Fibroblast of skin of left biceps (primary cell): Measurements from ENCODE around the gene NKAIN4.

Experiments used
- DNase-seq, 2 experiments: peaks; one replicate each; pipeline ENCODE4 v3.0.0-alpha.2; 2013; ENCODE audit warnings: low read depth in 2 of 2

The NKAIN4 gene

GRCh38 chr20:63254232-63254605 is at the start of gene NKAIN4:
Gene NKAIN4 (minus strand): TSS chr20:63254463. CDS start chr20:63254450, 13 bp downstream.
- no peak for DNase-seq

- DNase-seq: no peak
Measured at GRCh38 chr20:63303095-63303666, 48.9 kb upstream of the NKAIN4 start.

GRCh38 chr20:63301671-63302070 is 47.4 kb upstream of the NKAIN4 start:
- DNase-seq: no peak

DNA sequence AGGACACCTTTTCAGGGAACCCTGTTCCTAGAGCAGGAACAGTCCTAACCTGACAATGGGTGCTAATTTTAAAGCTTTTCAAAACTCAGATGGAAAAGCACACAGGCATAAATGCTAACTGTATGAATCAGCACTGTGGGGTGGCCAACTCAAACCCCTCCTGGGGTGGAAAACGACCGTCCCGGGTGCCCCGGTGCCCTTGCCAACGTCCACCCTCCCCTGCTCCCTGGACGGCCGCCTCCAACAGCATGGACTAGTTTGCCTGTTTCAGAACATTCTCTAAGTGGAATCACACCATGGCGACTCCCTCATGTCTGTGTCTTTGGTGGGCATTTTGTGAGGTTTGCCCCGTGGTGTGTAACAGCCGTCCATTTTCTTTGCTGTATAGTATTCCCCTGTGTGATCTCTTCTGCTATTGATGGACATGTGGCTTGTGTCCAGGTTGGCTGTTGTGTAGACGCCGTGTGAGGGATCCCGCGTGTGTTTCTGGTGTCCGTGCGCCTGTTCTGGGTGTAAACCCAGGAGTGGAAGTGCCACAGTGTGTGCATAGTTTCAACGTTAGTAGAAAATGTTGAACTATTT is 44.6 kb upstream of the NKAIN4 start:
- DNase-seq: no peak

- DNase-seq: no peak
Measured at GRCh38 chr20:63297796-63298572, 43.7 kb upstream of the NKAIN4 start.

GRCh38 chr20:63297371-63297781 is 43.1 kb upstream of the NKAIN4 start:
- no peak for DNase-seq

- no peak for DNase-seq
Measured at GRCh38 chr20:63296531-63297299, 42.5 kb upstream of the NKAIN4 start.

- no peak for DNase-seq
Measured at GRCh38 chr20:63295846-63296245, 41.6 kb upstream of the NKAIN4 start.

DNA sequence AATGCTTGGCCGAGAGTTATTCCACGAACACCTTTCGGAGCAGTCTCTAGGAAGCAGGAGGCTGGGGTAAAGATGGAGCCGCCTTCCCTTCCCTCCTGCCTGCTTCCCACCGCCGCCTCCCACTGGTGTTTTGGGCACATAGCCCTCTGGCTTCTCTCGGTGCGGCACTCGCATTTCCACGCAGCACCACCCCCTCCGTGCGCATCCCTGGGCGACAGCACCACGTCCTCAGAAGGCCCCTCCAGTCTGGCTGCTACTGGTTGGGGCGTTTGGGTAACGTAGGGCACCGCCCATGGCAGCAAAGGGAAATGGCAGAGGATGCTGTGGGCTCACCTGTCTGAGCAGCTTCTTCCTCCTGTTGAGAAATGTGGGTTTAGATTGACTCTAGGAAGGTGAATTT is 41.2 kb upstream of the NKAIN4 start:
- no peak for DNase-seq

DNA sequence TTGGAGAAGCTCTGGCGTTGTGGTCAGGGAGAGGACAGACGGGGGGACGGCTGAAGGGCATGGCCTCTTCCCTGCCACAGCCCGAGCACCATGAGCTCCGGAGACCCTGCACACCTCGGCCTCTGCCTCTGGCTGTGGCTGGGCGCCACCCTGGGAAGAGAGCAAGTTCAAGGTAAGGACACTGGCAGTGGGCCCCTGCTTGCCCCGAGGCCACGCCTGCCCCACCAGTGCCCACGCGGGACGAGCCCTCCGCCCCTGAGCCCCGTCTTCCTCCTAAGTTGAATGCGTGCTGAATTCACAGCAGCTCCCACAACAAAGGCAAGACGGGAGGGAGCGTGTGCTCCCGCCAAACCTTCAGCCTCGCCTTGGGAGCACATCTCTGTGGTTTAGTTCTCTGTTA is 40.8 kb upstream of the NKAIN4 start:
- no peak for DNase-seq

- DNase-seq: no peak
Measured at GRCh38 chr20:63294536-63294900, 40.3 kb upstream of the NKAIN4 start.

- no peak for DNase-seq
Measured at GRCh38 chr20:63293871-63294535, 39.7 kb upstream of the NKAIN4 start.

DNA sequence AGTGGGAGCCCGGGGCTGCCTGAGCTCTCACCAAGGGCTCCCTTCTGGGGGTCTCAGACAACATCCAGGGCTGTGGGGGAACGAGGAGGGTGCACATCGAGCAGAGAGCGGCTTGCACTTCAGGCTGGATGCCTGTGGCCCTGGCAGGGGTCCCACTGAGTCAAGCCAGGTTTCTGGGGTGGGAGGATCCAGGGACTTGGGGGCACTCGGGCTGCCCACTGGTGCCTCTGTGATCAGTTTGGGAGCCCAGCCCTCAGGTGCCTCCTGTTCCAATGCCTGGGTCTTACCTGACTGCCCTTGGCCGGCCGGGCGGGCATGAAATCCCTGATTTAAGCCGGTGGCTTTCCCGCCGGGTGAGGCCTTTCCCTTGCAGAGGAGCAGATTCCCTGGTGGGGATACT is 39.2 kb upstream of the NKAIN4 start:
- no peak for DNase-seq

DNA sequence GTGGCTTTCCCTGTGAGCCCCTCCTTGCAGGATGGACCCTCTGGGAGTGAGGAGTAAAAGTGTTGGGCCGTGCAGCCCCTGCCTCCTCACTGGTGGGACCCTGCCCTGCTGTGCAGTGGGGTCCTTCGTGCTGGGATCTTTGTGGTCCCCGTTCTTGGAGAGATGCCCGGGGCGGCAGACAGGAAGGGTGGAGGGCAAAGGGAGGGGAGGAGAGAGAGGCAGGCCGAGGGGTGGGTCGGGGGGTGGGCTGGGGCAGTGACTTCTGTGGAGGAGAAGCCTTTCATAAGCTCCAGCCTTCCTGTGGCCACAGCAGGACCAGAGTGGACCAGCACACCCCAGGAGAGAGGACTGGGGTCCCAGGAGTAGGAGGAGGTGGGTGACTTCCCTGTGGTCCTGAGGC is 38.6 kb upstream of the NKAIN4 start, which contains the start of gene COL20A1:
Gene COL20A1, plus strand, starts transcription at position 283 of the 400 bp plus-strand sequence. CDS start 1,922 bp downstream, outside the sequence.
- DNase-seq: no peak

GRCh38 chr20:63292292-63292701 is 38.0 kb upstream of the NKAIN4 start:
- no peak for DNase-seq

- no peak for DNase-seq
Measured at GRCh38 chr20:63291811-63292210, 37.5 kb upstream of the NKAIN4 start.

GRCh38 chr20:63290677-63291472 is 36.6 kb upstream of the NKAIN4 start:
- no peak for DNase-seq

DNA sequence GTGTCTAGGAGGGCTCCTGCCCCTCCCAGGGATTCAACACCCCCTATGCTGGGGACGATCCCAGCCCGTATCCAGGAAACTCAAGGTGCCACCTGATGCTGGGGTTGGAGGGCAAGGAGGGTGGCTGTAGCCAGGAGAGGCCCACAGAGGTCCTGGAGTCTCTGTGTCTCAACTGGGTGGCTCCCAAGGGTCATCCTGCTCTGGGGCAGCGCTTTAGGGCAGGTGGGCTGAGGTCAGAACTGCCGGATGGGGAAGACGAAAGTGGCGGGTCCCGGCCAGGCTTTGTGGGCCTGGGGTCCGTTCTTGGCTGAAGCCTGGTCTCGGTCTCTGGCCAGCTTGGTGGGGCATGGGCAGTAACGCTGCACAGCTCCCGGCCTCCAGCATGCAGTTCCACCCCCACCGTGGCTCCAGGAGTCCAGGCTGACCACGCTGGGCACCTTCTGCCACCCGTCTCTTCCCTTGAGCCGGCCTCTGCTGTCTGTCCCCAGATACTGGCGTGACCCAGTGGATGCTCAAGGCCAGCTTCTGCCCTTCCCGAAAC is 35.9 kb upstream of the NKAIN4 start:
- DNase-seq: no peak

- no peak for DNase-seq
Measured at GRCh38 chr20:63289311-63290135, 35.3 kb upstream of the NKAIN4 start.
